Stimulated activated naive CD8-positive, alpha-beta T cell treated with anti-CD3 and anti-CD28 coated beads, Interleukin-15, Interleukin-2, amounts not matched to agents 100 ng/mL and 50 ng/mL, for 24 hours (primary cell): ENCODE data around the gene GOLGA6D.
"Not testable (repeated sequence)": the region's sequence is repeated elsewhere in the genome, so short reads cannot be mapped to it uniquely, and the experiment has no call there.

Experiments used
- H3K27ac Mint-ChIP-seq: one replicate; pipeline ENCODE4 v1.8.0; 2021; ENCODE audit warnings: mild to moderate bottlenecking, mixed read lengths
- H3K27me3 Mint-ChIP-seq: one replicate; pipeline ENCODE4 v1.8.0; 2021; ENCODE audit warnings: mixed read lengths
- H3K36me3 Mint-ChIP-seq: one replicate; pipeline ENCODE4 v1.8.0; 2021; ENCODE audit warnings: low read depth, mixed read lengths
- H3K4me1 Mint-ChIP-seq: one replicate; pipeline ENCODE4 v1.8.0; 2021; ENCODE audit warnings: low read depth, mixed read lengths
- H3K4me3 Mint-ChIP-seq: one replicate; pipeline ENCODE4 v1.8.0; 2021; ENCODE audit warnings: mild to moderate bottlenecking, mixed read lengths
- H3K9me3 Mint-ChIP-seq: one replicate; pipeline ENCODE4 v1.8.0; 2021; ENCODE audit warnings: mixed read lengths

Gene GOLGA6D

DNA sequence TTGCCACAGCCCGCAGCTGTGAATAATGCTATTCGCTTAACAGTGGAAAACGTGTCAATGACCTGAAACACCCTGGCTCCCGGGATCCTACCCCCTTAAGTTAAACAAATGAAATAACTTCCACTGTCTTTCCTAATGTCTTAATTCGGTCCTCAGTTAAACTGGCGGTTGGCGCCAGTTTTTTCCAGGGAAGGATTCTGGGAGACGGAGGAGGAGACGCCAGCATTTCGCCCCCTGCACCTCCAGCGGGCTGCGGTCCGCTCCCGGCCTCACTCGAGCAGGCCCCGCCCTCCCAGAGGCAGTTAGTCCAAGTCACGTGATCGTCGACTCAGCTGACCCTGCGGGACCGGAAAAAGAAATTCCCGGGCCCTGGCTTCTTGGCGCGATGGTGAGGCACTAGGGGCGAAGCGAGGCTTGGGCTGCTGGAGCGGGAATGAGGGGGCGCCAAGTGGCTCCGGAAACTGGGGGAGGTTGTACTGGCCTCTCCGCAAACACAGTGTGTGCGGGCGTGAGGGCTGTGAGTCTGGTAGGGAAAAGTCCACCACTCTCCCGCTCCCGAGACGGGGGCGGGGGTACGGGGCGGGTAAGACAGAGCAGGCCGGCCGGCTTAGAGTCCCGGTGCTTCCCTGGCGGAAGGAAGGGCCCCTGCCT lies 53.2 kb downstream of the GOLGA6D start, which contains the start of gene COMMD4:
TSS of gene COMMD4 (plus strand) at position 359 of the 651 bp plus-strand sequence. CDS start at position 386, 27 bp downstream.
- H3K9me3 Mint-ChIP-seq = no peaks in the 10 kb centered on the region
- H3K4me3 Mint-ChIP-seq = peak within 1 kb of the TSS; percentile 92
- no peaks in the 10 kb centered on the region for H3K27me3 Mint-ChIP-seq
- H3K36me3 Mint-ChIP-seq = peaks cover 9% of the 10 kb centered on the region
- peak within 1 kb of the TSS; percentile 90 for H3K27ac Mint-ChIP-seq
- H3K4me1 Mint-ChIP-seq = peaks cover 23% of the 10 kb centered on the region

- H3K9me3 Mint-ChIP-seq = no peaks in the 10 kb centered on the region
- peaks cover 18% of the 10 kb centered on the region for H3K36me3 Mint-ChIP-seq
- H3K27ac Mint-ChIP-seq = no peak overlapping the region
- no peak overlapping the region for H3K4me3 Mint-ChIP-seq
- H3K27me3 Mint-ChIP-seq = no peaks in the 10 kb centered on the region
- H3K4me1 Mint-ChIP-seq = peaks cover 23% of the 10 kb centered on the region
Observed at GRCh38 chr15:75338661-75339240, 56.1 kb downstream of the GOLGA6D start.

DNA sequence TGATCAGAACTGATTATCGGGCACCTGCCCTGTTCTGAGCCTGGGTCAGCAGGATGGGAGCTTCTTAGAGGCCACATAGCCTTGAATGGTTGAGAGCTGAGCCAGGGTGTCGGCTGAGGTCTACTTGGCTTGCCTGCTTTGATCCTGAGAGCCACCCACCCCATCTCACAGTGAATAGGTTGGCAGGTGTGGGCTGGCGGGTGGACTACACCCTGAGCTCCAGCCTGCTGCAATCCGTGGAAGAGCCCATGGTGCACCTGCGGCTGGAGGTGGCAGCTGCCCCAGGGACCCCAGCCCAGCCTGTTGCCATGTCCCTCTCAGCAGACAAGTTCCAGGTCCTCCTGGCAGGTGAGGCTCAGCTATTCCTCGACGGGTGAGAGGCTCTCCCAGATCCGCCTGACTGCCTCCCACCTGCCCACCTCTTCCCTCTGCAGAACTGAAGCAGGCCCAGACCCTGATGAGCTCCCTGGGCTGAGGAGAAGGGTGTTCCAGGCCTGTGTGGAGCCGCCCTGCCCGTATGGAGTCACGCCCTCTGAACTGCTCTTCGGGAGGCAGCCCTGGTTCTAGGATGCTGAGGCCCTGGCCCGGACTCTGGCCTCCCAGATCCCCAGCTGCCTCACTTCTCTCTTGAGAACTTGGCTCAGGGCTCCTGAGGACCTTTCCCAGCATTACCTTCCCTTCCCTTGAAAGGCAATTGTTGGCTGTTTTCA lies 57.1 kb downstream of the GOLGA6D start:
- no peak overlapping the region for H3K27ac Mint-ChIP-seq
- H3K9me3 Mint-ChIP-seq = no peaks in the 10 kb centered on the region
- no peaks in the 10 kb centered on the region for H3K27me3 Mint-ChIP-seq
- H3K4me3 Mint-ChIP-seq = no peak overlapping the region
- peaks cover 18% of the 10 kb centered on the region for H3K36me3 Mint-ChIP-seq
- H3K4me1 Mint-ChIP-seq = peaks cover 23% of the 10 kb centered on the region

DNA sequence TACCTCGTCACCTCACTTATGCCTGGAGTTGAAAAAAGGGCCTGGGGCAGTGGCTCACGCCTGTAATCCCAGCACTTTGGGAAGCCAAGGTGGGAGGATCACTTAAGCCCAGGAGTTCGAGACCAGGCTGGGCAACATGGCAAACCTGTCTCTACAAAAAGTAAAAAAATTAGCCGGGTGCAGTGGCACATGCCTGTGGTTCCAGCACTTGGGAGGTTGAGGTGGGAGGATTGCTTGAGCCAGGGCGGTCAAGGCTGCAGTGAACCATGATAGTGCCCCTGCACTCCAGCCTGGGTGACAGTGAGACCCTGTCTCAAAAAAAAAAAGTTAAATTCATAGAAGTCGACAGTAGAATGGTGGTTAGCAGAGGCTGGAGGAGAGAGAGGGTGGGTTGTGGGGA lies 59.6 kb downstream of the GOLGA6D start:
- peaks cover 10% of the 10 kb centered on the region for H3K4me1 Mint-ChIP-seq
- H3K27me3 Mint-ChIP-seq = peaks cover 4% of the 10 kb centered on the region
- no peak overlapping the region for H3K27ac Mint-ChIP-seq

GRCh38 chr15:75343953-75344352 lies 61.3 kb downstream of the GOLGA6D start:
- H3K9me3 Mint-ChIP-seq, H3K4me3 Mint-ChIP-seq, H3K27me3 Mint-ChIP-seq, H3K27ac Mint-ChIP-seq: not testable (repeated sequence)
- Mint-ChIP-seq H3K4me1 (peaks cover 16% of the 10 kb centered on the region), H3K36me3 (peaks cover 18% of the 10 kb centered on the region)

More for the DNA sequence above, 59.6 kb downstream of the GOLGA6D start:
- Mint-ChIP-seq H3K4me3 (no peak overlapping the region), H3K9me3 (no peaks in the 10 kb centered on the region), H3K36me3 (peaks cover 18% of the 10 kb centered on the region)
